T-helper 22 cell (primary cell): ENCODE measurements around the gene RGS11.

Experiments used
- DNase-seq: peaks from one replicate; pipeline ENCODE4 v3.0.0-alpha.2; 2020; ENCODE audit warnings: low read depth

The RGS11 gene

DNA sequence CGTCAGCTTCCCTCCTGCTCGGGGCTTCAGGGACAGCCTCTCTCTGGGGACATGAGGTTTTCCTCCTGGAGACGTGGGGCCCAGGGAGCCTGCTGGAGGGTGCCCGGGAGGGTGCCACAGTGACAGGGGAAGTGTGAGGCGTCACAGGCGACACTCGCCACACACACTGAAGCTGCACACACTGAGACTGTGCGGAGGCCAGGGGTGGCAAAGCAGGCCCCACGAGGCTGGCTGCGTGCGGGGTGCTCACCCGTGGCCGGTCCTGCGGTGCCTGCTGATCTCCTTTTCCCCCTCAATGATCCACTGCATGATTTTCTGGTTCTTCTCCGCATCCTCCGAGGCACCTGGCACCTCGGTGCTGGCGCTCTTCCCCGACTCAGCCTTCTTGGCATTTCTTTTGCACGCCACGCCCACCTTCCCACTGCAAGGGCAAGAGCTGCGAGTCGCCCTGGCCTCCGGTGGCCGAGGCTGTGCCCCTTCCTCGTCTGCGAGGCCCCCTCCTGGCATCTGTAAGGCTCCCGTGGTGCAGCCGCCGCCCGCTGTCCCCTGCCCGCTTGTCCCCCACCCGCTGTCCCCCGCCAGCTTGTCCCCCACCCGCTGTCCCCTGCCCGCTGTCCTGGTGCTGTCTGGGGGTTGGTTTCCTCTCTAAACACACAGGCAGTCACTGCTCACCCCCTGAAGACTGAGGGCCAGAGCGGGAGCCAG, 21.2 kb upstream of the RGS11 start:
- no peak for DNase-seq

DNA sequence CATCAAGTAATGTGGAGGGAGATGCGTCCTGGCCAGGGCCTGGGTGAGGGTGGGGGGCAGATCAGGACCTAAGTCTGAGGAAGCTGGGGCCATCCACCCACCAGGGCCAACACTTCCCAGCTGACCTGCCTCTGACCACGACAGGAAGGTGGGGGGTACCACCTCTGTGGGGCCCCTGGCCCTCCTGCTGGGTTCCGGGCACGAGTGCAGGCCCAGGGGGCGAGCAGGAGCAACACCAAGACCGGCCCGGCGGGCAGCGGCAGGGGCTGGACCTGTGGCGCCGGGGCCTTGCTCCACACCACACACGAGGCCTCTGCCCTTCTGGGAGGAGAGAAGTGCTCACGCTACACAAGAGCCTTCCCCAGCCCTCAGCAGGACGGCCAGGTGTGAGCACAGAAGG, 20.5 kb upstream of the RGS11 start:
- DNase-seq = no peak

DNA sequence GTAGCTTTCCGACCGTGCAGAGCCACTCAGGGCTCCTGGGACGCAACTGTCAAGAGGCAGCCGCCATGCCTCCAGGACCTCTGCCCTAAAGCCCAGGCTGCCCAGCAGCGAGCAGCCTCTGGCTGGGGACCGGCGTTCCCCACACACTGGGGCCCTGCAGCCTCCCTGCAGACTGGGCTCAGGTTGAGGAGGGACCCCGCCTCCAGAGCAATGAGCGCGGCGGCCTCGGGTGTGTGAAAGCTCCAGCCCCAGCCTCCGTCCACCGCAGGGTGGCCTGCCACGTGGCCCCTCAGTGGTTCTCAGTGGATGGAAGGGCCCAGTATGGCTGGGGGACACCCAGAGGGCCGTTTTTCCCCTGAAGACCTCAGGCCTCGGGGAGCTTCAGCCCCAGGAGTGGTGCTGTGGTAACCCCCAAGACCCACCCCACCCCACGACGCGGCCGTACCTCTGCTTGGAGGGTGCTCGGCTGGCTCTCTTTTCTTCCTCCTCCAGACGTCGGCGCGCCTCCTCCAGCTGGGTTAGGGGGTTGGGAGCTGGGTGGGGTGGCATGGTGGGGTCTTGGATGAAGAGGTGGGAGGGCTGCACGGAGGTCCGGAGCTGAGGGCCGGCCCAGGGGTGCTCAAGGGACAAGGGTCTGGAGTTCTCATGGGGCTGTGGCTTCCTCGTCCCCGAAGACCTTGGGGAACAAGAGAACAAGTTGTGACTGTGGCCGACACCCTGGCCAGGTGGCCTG, 17.5 kb upstream of the RGS11 start:
- DNase-seq = no peak

DNA sequence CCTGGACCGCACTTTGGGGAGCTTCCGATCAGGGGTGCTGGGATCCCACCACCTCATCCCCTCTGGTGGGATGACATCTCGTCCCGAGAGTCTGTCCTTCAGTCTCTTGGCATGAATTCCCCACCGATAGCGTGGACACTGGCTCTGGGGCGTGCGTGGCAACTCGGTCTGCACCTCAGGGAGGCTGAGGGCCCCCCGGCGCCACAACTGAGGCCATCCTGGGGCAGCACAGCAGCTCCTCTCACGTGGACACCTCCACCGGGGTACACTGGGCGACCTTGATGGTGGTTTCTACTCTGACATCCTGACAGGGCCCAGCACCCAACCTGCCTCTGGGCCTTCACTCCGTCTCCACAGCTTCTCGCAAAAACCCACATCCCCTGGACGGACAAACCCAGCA, 15.8 kb upstream of the RGS11 start:
- no peak for DNase-seq

DNA sequence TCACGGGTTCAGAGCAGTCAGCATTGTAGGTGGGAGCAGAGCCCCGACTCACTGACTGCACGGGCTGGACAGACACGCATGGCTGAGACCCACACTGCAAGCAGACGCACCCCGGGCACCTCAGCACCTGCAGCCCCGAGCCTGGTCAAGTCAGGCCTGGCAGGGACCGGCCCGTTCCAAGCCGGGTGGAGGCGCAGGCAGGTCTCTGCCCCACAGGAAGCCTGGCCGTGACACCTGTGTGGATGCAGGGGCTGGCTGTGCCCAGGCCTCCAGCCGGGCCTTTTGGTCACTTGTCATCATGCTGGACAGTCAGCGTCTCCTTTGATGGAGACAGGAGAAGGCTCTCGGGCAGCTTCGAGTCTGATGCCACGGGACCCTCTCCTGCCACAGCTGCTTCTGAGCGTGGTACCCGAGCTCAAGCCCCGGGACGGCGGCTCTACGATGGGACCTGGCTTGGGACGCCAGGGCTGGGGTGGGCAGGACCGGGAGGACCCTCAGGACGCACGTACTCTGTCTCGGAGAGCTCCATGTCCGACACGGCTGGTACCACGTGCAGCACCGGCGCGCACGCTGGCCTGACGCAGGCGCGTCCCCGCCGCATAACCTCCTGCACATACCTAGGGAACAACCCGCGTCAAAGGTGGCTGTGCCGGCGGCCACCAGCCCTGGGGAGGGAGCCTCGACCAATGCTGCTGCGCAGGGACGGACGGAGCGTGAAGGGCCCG, 15.1 kb upstream of the RGS11 start:
- DNase-seq = no peak

DNA sequence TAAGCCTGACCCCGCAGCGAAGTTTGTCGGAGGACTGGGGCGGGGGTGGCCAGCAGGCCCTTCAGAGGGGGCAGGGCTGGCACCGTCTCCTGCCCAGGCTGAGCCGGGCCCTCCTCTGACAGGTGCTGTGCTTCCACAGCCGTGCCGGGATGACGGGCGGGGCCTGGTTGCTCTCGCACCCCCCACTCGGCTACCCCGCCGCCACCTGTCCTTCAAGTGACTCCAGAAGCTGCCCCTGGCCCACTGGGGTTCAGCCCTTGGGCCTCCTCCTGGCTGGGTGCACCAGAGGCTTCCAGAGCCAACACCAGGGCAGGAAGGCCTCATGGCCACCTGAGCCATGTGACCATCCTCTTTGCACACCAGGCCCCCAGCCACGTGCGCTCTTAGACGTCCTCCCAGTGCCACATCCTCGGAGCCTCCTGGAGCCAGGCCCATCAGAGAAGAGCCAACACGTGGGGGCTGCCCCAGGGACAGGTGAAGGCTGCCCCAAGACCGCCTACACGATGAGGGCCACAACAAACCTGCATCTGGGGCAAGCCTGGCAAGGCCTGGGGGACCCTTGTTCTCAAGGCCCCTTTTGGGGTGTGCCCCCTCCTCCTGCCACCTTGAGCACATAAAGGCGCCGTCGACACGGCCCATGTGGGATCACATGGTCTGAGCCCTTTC, 14.4 kb upstream of the RGS11 start:
- no peak for DNase-seq

DNA sequence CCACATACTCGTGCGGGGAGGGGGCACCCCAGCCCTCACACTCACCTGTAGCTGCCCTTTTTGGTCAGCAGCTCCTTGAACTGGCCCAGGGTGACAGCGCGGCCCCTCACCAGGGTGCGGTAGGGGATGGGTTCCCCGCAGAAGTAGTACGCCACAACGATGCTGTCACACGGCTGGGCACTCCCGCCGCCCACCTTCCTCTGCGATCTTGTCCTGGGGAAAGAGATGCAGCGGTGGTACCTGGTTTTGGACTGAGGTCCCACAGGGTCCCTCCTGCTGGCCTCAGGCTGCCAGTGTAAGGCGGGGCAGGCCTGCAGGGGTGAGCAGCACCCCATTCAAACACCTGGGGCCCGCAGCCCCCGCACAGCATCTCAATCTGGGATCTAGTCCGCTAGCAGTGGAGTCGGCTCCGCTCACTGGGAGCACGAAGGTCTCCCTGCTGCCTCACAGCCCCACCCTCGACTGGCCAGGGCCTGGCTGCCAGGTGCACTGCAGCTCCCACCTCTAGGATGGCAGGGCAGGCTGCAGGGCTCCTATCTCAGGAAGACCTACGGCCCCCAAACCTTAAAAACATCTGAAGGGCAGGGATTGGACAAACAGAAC, 13.8 kb upstream of the RGS11 start:
- DNase-seq = no peak

DNA sequence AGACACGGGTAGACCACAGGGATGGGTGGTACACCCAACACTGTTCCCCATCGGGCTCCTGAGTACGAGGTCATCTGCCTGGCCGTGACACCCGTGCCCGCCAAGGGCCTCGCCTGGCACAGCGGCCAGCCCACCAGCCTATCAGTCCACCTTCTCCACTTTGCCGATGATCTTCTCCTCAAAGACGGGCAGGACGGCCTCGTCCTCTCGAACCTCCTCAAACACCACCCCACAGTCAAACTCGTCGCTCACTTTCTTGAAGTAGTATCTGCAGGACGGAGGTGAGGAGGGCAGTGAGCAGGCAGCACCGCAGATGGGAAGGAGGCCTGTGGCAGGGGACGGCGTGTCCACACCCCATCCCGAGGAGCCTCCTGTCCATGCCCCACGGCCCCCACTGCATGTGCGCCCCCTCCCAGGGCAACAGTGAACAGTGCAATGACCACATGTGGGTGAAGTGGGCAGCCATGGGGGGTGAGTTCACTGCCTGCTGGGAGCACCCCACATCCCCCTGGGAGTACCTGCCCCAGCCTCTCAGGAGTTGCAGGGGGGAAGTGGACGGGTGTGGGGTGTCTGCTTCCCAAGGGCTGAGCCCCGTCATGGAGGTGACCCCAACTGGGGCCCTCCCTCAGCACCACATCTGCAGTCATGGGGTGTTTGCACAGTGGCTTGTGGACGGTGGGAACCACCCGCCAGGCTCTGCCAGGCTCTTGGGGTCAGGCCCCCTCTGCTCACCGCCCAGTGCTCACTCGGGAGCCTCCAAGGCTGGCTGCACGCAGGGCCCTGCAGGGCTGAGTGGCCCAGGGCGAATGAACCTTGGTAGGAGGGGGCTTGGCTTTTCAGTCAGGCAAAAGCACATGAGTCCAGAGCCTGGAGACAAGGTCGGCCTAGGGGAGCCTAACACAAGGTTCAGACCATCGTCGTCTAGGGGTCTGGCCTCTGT, 12.5 kb upstream of the RGS11 start:
- DNase-seq = no peak

DNA sequence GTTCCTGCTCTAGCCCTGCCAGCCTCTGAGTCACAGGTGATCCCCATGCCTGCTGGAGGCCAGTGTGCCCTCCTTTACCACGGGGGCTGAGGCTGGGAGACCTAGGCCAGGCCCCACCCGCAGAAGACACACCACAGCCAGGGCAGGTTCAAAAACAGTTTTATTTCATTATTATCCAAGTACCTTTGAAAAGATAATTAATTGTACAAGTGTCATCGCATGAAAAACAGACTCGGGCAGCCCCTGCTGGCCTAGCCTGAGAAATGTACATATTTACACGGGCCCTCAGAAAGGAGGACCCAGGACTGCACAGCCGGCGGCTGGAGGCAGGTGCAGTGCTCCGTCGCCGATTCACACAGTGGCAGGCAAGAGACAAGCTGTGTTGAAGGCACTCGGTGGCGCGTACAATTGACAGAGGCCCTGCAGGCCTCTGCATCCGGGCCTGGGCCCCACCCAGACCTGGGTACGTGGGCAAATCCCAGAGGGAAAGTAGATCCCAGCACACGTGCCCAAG, 11.6 kb upstream of the RGS11 start:
- no peak for DNase-seq

DNA sequence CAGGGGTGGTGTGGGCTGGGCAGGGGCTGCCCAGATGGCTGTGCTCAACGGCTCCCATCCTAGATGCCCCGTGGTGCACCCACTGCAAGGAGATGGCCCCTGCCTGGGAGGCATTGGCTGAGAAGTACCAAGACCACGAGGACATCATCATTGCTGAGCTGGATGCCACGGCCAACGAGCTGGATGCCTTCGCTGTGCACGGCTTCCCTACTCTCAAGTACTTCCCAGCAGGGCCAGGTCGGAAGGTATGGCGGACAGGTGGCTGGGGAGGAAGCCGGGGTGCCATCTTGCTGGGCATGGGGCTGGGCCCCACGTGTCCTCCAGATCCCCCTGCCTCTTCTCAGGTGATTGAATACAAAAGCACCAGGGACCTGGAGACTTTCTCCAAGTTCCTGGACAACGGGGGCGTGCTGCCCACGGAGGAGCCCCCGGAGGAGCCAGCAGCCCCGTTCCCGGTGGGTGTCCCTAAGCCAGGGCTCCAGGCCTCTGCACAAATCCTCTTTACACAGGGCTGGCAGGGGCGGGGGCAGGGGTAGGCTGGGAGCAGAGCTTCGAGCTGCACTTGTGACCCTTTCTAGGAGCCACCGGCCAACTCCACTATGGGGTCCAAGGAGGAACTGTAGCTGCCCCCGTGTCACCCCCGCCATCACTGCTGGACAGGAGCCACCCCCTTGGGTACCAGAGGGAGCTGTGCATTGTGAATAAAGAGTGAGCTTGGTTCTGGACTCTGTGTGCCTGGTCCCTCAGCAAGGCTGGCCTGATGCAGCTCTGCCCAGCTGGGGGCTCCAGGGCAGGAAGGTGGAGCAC, 10.9 kb upstream of the RGS11 start:
- no peak for DNase-seq

DNA sequence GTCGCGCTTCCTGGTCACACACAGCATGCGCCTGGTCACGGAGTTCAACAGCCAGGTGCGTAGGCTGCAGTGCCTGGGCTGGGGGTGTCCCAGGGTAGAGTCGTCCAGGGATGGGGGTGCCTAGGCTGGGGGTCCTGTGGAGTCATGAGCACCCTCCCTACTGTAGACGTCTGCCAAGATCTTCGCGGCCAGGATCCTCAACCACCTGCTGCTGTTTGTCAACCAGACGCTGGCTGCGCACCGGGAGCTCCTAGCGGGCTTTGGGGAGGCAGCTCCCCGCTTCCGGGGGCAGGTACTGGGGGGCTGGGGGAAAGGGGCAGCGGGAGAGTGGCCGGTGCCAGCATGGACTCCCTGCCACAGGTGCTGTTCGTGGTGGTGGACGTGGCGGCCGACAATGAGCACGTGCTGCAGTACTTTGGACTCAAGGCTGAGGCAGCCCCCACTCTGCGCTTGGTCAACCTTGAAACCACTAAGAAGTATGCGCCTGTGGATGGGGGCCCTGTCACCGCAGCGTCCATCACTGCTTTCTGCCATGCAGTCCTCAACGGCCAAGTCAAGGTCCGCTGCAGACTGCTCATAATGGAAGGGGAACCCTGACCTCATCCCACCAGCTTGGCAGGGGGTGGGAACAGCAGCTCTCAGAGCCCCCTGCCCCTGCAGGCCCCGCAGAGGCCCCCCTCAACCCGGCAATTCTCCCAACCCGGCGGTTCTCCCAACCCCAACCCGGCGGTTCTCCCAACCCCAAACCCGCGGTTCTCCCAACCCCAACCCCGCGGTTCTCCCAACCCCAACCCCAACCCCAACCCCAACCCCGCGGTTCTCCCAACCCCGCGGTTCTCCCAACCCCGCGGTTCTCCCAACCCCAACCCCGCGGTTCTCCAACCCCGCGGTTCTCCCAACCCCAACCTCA, 9.7 kb upstream of the RGS11 start:
- DNase-seq = no peak

DNA sequence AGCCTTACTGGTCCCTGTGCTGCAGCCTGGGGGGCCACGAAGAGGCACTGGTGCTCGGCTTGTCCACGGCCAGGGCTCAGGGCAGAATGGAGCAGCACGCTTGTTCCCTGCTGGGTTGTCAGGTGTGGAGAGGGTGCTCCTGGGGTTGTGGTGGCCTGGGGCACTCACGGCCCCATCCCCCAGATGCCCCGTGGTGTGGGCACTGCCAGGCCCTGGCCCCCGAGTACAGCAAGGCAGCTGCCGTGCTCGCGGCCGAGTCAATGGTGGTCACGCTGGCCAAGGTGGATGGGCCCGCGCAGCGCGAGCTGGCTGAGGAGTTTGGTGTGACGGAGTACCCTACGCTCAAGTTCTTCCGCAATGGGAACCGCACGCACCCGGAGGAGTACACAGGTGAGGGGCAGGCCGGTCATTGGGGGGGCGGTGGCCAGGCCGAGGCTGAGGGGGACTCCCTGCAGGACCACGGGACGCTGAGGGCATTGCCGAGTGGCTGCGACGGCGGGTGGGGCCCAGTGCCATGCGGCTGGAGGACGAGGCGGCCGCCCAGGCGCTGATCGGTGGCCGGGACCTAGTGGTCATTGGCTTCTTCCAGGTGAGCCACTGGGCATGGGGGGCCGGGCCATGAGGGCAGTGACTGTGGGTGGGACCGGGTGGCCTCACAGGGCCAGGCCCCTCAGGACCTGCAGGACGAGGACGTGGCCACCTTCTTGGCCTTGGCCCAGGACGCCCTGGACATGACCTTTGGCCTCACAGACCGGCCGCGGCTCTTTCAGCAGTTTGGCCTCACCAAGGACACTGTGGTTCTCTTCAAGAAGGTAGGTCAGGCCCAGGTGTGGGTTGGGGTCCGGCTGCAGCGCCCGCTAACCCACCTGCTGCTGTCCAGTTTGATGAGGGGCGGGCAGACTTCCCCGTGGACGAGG, 8.7 kb upstream of the RGS11 start:
- DNase-seq = no peak

DNA sequence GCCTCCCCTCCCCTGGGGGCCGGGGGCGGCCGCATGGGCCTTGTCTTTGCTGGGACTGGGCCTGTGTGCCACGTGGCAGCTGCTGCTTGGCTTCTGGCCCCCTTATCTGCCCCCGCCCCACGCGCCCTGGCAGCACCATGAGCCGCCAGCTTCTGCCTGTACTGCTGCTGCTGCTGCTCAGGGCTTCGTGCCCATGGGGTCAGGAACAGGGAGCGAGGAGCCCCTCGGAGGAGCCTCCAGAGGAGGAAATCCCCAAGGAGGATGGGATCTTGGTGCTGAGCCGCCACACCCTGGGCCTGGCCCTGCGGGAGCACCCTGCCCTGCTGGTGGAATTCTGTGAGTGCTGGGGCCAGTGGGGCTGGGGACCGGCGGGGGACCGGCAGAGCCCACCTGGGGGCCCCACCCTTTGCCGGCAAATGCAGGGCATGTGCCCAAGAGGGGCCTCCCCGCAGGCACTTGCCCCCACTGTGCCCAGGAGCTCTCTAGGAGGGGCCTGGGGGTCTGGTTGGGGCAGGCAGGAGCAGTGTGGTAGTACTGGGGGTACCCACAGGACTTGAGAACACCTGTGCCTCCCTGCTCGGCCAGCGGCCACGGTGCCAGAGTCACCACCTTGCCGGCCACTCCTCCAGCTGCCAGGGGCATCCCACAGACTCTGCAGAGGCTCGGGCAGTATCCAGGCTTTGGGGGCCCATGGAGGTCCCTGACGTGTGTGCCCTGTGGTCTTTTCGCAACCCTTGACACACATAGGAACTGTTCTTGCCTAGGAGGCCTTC, 7.5 kb upstream of the RGS11 start, which contains the start of gene PDIA2:
PDIA2 (plus strand) TSS at position 132 of the 773 bp plus-strand sequence; CDS start at position 138, 6 bp downstream.
- no peak for DNase-seq

DNA sequence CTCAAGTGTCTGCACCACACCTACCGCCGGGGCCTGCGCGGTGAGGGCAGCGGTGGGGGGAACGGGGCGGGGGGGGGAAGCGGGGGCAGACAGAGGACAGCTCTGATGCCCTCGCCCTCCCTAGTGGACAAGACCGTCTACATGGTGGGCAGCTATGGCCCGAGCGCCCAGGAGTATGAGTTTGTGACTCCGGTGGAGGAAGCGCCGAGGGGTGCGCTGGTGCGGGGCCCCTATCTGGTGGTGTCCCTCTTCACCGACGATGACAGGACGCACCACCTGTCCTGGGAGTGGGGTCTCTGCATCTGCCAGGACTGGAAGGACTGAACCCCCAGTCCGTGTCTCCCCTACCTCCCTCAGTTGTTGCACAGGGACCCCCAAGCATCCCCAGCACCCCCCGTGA, 6.7 kb upstream of the RGS11 start:
- DNase-seq = no peak

DNA sequence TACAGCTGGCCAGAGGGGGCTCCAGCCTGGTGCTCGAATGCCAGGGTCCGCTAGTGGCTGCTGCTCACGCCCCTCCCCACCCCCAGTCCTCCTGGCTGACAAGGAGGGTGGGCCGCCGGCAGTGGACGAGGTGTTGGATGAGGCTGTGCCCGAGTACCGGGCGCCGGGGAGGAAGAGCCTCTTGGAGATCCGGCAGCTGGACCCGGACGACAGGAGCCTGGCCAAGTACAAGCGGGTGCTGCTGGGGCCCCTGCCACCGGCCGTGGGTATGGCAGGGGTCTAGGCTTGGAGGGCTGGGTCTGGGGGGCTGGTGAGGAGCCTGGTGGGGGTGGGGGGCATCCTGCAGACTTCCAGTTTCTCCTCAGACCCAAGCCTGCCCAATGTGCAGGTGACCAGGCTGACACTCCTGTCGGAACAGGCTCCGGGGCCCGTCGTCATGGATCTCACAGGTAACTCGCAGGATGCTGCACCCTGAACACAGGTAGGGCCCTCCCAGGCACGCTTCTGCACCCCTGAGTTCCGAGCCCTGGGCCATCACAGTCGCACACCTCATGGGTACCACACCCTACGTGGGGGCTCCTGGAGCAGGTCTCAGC, 6.0 kb upstream of the RGS11 start:
- DNase-seq = no peak

DNA sequence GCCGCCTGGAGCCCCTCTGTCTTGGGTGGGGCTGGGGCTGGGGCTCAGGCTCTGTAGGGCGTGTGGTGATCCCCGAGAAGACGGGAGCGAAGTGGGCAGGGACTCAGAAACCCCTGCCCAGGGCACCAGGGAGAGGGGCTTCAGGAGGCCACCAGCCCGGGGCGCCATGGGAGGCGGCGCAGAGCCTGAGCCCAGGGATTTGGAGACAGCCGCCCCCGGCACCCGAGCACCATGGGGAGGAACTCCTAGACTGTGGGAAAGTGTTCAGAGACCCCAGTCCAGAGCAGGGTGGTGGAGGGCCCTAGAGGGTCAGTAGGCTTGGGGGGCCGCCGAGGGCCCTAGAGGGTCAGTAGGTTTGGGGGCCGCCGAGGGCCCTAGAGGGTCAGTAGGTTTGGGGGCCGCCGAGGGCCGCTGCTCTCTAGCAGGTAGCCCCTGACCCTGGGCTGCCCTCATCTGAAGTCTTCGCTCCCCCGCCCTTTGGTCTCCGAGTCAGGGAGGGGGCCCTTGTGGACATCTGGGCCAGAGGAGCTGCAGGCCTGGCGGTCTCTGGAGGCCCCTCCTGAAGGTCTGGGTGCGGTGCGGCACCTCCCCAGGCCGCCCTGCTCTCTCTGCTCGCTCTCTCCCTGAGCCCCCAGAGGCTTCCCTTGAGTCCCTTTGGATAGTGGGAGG, 5.4 kb upstream of the RGS11 start:
- DNase-seq = no peak
